ENCODE measurements around the gene SYVN1.
"Not testable (repeated sequence)": the region's sequence is repeated elsewhere in the genome, so short reads cannot be mapped to it uniquely, and the experiment has no call there.

Gene SYVN1

DNA sequence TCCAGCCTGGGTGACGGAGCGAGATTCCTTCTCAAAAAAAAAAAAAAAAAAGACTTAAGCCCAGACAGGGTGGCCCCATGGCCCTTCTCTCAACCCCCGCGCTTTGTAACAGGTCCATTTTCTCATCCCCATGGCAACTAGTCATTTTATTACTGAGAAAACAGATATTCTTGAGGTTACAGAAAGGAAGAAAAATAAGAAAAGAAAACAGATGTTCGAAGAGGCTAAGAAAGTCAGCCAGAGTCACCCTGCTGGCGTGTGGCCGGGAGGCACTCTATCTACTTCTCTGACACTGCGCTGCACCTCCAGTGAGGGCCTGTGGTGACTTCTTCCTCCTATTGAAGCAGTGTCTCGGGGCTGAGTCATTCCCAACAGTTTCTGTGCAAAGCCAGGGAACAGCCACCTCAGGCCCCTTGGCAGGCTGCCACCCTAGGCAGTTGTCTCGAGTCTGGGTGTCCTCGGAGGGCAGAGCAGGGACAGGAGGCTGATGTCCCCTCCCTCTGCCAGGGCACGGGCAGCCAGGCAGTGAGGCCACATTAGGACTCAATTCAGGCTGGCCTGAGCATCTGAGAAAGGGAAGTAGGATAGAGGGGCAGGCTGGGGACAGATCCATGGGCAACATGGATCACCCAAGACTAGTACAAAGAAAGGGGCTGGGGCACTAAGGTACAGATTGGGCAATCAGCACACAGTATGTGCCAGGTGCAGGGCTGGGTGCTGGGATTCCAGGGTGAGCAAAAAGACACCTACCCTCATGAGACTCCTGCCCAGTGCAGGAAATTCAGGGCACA, 16.4 kb upstream of the SYVN1 start:
- DNase-seq, result peak; percentile 15

DNA sequence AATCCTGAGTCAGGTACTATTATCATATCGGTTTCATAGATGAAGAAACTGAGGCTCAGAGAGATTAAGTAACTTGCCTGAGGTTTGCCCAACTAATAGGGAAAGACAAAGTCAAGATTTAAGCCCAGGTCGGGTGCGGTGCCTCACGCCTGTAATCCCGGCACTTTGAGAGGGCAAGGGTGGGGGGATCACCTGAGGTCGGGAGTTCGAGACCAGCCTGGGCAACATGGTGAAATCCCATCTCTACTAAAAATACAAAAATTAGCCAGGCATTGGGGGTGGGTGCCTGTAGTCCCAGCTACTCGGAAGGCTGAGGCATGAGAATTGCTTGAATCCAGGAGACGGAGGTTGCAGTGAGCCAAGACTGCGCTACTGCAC, 15.8 kb upstream of the SYVN1 start:
- not testable (repeated sequence) for DNase-seq

DNA sequence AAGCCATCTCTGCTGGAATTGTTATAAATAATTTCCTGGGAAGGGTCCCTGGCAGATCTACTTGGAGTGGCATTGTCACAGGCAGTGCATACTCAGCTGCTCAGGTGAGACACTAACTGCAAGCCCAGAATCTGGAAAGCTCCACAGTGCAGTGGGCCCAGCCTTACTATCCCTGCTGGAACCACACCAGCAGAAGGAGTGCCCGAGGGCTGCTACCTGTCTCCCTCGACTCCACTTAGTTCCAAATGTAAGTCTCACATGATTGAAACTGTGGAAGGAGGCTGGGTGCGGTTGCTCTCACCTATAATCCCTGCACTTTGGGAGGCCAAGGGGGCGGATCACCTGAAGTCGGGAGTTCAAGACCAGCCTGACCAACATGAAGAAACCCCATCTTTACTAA, 14.3 kb upstream of the SYVN1 start:
- DNase-seq, result no peak

DNA sequence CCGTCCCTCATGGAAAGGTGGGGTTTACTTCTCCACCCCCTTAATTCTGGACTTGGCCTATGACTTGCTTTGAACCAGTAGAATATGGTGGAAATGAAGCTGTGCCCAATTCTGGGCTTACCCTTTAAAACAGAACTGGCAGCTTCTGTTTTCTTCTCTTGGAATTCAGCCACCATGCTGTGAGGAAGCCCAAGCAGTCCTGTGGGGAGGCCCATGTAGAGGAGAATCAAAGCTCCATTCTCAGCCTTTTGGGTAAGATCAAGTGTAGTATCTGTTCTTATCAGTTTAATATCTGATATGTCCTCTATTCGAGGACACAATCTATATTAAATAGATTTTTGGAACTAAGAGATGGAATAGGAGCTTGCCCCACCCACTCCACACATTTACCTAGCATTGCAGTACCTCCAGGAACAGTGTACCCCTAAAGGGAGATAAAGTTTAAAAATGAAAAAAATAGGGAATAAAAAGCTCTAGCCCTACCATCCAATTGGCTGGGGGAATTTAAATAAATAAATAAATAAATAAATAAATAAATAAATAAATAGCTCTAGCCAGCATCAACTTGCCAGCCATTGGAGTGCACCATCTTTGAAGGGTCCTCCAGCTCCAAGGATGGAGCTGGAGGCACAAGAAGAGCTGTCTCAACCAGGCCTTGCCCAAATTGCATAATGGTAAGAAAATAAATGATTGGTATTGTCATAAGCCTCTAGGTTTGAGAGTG, 13.2 kb upstream of the SYVN1 start:
- no peak for DNase-seq

DNA sequence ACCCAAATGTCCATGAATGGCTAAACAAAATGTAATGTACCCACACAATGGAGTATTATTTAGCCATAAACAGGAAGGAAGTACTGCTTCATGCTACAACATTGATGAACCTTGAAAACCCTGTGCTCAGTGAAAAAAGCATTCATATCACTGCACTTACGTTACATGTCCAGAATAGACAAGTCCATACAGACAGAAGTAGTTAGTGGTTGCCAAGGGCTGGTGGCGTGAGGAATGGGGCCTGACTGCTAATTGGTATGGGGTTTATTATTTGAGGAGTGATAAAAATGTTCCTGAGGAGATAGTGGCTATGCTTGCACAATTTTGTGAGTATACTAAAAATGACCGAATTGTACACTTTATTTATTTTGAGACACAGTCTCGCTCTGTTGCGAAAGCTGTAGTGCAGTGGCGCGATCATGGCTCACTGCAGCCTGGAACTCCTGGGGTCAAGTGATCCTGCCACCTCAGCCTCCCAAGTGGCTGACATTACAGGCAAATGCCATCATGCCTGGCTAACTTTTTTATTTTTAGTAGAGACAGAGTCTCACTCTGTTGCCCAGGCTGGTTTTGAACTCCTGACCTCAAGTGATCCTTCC, 7.7 kb upstream of the SYVN1 start:
- DNase-seq, result no peak

DNA sequence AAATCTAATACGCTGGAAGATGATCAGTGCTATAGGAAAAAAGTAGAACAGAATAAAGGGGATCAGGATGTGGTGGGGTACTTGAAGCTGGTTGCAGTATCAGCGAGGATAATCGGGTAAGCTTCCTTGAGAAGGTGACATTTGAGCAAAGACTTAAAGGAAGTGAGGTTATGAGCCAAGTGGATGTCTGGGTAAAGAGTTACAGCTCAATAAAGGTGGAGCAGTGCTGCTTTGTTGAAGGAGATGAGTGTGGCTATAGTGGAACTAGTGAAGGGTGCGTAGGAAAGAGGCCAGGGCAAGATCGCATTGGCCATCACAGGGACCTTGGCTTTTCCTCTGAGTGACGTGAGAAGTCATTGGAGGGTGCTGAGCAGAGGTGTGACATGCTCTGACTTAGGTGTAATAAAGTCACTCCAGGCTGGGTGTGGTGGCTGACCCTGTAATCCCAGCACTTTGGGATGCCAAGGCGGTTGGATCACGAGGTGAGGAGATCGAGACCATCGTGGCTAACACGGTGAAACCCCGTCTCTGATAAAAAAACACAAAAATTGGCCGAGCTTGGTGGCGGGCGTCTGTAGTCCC, 2.3 kb upstream of the SYVN1 start:
- no peak for DNase-seq

DNA sequence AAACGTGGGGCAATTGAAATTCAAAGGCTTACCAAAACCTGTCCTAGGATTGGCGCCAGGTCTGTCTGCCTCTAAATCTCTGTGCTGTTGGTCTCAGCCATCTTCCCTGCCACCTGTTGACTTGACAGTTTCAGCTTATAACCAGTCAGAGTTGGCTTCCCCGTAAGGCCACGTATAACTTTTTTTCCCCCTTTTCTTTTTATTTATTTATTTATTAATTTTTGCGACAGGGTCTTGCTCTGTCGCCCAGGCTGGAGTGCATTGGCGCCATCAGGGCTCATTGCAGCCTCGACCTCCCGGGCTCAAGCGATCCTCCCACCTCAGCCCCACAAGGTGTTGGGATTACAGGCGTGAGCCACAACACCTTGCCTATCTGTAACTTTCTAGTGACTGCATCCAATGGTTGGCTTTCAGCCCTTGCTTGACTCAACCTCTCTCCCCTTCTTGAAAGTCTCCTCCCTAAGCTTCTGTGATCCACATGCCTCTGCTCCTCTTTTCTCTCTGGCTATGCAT, 1.4 kb upstream of the SYVN1 start:
- DNase-seq, result no peak

DNA sequence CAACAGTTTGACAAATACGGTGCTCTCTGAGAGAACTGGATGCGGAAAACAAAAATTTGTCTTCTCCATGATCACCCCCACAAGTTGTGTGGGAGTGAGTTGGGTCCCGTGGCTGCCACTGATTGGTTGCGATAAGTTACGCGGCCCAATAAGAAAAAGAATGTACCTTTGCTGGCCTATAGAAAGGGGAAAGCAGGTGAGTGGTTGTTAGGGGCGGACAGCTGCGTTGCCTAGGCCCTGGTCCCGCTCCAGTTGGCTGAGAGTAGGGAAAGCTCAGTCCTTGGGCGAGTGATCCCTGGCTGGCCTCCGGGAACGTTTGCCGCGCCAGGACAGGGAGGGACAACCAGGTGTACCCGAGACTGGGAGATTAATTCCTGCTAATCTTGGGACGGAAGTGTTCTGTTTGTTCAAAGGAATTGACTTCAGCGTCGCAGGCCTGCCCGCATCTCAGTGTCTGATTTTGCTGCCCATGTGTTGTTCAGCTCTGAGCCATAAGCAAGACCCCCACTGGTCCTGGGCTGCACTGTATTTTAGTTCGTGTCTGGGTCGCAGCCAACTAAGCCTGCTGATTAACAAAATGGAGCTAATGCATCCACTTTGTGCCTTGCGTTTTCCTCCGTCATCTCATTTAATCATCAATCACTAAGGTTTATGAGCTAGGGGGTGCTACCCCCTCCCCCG, 773 bp upstream of the SYVN1 start:
- DNase-seq, result peak; percentile 97

DNA sequence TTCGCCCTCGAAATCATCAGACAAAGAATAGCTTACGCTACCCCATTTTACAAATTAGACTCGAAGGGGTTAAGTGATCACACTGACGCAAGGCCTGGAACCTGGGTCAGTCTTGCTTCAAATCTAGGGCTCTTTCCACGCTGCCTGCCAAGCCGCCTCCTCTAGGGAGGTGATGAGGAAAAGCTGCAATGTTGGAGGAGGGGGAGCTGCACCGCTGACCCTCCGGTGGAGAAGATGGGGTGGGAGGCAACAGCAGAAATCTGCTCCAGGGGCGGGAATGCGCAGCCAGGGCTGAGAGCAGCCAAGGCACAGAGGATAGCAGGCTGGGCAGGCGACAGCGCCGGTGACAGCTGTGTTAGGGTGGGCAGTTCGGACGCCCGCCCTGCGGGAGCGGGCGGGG, 595 bp downstream of the SYVN1 start:
- DNase-seq, result no peak

DNA sequence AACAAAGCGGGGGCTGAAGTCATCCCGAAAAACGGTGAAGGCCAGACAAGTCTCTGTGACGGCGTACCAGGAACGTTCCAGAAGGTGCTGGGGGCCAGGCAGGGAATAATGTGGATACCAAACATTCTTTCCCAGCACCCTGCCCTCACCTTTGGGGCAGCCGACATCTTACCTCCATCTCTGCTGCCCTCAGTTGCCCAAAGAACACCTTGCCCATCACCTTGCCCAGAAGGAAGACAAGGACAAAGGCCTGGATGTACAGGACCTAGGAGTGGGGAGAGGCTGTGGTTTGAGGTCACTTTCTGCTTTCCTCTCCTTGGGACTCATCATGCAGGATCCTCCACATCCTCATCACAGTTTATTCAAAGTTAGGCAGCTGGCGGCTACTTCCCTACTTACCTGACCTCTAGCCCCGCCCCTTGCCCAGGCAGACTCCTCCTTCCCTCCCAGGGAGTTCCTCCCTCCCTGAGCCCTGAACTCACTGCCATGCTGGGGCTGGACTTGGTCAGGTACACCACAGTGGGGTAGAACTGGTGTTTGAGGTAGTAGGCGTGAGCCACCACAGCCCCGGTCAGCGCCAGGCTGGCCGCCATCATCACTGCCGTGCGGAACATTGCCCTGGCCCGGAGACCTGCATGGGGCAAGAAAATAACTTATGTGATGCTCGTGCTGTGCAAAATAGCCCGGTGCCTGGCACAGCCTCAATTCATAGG, 1.2 kb downstream of the SYVN1 start:
- DNase-seq, result peak; percentile 24

DNA sequence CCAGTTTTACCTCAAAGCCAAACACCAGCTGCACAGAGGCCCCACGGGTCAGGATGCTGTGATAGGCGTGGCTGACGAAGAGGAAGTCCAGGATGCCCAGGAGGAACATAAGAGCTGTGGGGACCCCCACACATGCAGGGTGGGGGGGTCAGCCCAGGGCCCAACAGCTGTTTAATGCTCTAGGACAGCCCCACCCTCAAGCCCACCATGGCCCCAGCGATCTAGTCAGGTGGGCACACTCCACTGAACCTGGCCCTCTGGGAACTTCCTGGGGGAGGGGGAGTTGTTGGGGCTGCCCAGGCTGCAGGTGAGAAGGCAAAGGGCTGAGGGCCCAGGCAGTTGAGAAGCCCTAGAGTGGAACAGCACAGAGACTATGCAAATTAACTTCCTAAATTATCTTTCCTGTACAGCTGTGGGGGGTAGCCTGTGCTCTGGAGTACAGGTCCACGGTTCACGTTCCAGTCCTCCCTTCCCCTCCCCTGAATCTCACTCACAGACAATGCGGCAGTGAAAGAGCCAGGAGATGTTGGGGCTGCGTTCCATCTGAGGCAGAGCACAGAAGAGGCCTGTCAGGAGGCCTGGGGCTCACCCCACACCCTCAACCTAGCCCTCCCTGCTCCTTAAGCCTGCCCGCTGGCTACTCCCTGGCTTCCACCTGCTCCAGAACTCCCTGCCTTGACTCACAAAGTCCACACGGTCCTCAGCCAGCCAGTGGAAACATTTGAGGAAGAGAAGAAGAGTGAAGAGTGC, 1.9 kb downstream of the SYVN1 start:
- DNase-seq, result no peak

DNA sequence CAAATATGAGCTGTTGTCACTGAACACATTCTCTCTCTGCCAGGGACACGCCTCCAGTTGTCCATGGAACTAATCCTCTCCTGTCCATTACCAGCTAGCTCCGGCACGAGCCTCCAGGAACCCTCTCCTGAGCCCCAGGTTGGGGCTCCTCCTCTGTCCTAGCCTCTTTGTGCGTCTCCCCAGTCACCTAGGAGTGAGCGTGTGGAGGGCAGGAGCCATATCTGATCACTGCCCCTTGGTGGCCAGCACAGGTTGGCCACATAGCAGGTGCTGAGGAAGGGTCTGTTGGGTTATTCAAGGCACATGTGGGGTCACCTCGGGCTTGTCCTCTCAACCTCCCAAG, 2.5 kb downstream of the SYVN1 start:
- no peak for DNase-seq

DNA sequence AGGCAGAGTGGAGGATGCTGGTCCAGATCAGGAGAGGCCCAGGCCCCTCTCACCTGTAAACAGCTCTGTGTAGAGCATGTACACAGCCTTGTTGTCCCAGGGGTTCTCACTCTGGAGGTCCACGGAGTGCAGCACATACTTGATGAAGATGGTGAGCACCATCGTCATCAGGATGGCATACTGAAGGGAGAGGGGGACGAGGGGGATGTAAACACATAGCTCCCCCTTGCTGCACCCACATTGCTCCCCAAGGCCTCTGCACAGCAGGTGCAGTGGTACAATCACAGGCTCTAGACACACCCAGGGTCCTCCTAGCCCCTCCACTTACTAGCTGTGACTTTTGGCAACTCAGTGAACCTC, 2.9 kb downstream of the SYVN1 start:
- DNase-seq, result no peak

DNA sequence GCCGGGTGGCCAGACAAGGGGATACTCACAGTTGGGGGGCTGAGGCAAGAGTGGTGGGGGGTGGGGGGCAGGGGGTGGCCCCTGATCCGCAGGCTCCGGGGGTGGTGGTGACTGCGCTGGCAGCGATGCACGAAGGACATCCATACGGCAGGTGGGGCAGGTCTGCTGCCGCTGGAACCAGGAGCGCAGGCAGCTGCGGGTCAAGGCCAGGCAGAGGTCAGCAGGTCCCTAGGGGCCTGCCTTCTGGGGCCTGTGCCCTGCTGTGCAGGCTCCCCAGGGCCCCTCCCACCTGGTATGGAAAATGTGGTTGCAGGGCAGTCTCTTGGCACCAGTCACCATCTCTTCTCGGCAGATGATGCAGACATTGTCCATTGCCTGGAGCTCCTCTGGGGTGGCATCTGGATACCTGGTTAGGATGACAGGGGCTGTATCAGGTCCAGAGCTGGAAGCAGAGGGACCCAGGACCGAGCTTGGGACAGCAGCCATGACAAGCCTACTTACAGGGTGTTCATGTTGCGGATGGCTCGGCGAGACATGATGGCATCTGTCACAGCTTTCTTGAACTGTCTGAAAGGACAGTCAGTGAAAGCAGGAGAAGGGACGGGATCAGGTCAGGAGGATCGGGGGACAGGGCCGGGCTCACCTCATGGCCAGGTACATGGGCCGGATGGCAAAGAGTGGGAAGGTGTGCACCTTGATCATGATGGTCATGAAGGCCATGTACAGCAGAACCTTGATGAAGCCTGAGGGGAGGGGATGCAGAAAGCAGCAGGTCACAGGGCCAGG, 3.5 kb downstream of the SYVN1 start:
- DNase-seq, result no peak

DNA sequence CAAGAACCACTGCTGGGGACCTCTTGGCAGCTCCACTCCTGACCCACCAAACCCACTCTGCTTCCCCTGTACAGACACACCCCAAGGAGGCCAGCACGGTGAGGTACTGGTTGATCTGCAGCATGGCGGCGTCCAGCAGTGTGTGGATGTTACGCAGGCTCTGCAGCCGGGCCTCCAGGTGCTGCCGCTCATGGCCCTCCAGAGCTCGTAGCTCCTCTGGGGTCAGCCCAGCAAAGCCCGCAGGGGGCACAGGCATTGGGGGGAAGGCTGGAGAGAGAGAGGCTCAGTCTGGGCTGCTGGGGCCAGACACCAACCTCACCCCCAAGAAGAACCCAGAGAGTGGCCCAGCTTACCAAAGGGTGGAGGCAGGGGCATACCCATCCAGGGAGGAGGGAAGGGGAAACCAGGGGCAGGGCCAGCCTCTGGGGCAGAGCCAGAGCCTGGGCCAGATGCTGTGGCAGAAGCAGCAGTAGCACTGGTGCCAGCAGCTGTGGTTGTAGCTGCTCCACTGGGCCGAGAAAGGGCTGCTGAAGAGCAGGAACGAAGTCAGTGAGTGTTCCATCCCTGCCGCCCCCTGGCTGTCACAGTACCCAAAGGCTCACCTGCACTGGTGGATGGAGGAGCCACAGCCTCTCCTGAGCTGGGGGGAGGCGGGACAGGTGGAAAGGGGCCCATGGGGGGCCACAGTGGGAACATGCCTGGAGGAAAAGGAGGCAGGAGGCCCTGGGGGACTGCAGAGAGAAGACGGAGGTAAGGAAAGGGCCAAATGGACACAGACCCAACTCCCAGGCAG, 4.5 kb downstream of the SYVN1 start:
- no peak for DNase-seq

DNA sequence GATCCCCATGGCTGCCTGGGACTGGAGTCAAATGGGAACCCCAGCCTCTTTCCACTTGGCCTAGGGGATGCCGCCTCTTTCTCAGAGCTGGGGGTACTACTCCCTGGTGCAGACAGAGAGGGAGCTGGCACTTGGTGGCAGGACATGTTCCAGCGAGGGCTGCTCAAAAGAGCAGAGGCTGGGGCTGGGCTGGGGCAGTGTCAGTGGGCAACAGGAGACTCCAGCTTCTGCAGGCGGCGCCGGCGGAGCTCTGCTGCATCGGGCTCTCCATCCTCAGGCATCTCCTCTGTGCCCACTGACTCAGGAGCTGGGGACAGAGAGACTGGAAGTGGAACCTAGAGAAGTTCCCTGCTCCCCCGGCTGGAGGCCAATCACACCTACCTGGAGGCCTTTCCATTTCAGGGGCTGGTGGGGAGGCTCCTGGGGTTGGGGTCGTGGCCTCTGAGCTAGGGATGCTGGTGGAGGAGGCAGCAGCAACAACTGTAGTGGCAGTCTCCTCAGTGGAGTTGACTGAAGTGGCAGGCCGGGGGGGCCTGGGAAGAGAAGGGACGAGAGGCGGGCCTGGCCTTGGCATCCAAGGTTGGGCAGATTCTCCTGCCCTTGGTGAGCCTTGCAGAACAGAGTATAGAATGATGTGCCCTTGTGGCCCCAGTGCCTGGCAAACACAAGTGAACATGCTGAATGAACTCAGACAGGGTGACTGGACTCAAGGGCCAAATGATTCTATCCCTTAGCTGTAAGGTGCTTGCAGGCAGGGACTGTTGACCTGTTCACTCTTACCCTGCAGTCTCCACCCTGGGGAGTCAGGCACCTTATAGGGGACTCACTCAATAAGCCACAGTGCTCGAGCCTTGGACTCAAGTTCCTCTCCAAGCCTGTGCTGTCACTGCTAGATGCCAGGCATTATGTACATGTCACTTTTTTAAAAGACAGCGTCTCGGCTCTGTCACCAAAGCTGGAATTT, 5.9 kb downstream of the SYVN1 start:
- no peak for DNase-seq

DNA sequence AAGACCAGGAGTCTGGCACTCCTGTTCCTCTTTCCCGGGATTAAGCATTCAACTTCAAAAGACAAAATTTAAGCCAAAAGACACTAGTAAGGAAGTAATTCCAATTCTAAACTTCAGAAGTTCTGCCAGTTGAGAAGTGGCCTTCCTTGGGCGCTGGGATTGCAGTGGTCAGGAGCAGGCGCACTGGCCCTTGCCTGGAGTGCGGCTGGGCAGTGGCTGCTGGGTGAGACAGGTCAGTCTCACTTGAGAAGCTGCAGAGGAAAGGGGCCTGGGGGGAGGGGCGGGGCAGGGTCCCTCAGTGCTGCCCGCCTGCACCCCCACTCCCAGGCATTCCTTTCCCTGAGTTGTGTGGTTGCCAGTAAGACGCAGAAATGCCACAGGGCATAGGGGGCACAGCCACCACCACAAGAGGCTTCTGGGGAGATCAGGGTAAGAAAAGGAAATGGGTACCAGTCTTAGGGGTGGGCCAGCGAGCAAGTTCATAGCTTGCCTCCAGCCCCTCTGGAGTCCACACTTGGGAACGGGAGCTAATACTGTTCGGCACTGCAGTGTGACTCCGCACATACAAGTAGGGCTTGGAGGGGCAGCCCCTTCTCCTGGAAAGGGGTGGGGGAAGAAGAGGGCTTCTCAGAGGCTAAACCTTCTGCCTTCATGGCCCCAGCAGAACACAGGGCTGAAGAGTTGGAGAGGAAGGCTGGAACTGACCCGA, 6.7 kb downstream of the SYVN1 start:
- DNase-seq, result no peak

DNA sequence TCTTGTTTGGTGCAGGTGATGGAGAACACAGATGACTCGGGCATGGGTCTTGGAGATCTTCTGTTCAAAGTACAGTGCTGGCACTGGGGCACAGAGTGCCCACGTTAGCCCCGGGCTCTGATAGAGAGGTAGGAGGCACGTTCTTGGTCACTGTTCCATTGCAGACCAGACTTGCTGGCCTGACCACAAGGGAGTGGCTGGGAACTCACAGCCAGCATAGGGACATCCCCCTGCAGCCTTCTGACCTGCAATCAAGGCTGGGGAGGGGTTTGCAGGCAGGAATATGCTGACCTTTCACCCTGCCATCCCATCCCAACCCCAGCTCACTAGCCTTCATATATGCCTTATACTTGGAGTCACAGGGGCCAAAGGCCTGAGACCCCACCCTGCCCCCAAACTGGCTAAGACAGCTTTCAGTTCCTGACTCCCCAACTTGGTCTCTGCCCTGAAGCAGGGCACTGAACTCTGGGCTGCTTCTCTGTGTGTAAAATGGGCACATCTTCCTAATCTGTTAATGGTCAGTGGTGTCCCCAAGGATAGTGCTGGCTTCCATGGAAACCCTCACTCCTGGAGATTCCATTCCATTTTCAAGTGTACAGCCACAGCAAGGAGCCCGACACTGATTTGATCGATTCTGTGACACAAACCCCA, 7.6 kb downstream of the SYVN1 start:
- DNase-seq, result no peak
